ENCODE measurements around the gene SIK1.

The SIK1 gene

DNA sequence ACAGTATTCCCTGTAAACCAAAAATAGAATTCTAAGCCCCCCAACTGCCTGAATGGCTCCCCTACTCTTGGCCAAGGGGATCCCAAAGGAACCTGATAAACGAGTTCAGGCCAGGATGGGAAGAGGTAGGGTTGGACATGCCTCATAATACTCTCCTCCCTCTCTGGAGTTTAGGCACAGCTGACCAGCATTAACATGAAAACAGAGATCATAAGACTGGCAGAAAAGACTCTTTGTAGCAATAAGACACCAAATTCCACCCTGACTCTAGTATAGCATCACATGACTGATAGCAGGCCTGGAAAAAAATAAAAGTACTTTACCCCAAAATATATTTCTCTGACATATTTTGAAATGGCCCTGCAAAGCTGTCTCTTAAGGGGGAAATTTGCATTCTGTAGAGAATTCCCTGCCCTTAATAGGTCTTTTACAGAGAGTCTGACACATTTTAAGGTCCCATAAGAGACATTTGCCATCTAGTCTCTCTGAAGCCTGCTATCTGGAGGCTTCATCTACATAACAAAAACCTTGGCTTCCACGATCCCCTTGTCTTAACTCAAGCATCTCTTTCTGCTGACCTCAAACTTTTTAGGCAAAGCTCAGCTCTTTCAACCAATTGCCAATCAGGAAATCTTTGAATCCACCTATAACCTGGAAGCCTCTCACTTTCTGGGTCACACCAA, 55.9 kb downstream of the SIK1 start:
- no peak overlapping the region for H3K27ac ChIP-seq

DNA sequence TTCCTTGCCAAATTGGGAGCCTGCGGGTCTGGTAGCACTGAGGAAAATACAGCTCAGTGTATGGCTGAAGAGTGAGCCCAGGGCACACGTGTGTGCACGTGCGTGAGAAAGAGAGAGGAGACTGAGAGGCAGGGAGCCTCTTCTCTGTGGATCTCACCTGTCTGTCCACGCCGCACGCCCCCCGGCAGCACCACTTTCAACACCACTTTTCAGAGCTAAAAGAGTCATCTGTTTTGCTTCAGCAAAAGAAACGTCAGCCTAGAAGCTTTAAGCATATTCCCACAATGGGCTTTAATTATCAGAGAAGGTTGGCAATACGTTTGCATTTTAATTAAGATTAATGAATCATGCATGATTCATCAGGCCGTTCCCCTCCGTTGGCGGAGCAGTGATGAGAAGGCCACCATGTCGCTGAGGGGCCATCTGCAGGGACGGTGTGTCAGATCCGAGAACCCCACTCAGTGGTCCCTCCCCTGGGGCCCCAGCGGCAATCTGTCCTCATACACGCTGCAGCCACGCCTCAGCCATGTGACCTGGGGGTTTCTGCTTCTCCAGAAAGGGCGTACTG, 56.8 kb downstream of the SIK1 start:
- Histone ChIP-seq H3K4me3 (ENCODE audit: low read depth, low read length) (no peak overlapping the region), H3K36me3 (no peaks in the 10 kb centered on the region), H3K9me3 (ENCODE audit: severe bottlenecking) (no peaks in the 10 kb centered on the region), H3K27ac (no peak overlapping the region), H3K27me3 (ENCODE audit: insufficient read depth, low read depth, severe bottlenecking) (no peaks in the 10 kb centered on the region)
- TF ChIP-seq, protein P1, sequence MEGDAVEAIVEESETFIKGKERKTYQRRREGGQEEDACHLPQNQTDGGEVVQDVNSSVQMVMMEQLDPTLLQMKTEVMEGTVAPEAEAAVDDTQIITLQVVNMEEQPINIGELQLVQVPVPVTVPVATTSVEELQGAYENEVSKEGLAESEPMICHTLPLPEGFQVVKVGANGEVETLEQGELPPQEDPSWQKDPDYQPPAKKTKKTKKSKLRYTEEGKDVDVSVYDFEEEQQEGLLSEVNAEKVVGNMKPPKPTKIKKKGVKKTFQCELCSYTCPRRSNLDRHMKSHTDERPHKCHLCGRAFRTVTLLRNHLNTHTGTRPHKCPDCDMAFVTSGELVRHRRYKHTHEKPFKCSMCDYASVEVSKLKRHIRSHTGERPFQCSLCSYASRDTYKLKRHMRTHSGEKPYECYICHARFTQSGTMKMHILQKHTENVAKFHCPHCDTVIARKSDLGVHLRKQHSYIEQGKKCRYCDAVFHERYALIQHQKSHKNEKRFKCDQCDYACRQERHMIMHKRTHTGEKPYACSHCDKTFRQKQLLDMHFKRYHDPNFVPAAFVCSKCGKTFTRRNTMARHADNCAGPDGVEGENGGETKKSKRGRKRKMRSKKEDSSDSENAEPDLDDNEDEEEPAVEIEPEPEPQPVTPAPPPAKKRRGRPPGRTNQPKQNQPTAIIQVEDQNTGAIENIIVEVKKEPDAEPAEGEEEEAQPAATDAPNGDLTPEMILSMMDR (IDR thresholded peaks at IDR 0.05; ENCODE audit: low read depth, low read length) = no peak
- DNase-seq = no peak

More for the DNA sequence above, 55.9 kb downstream of the SIK1 start:
- Histone ChIP-seq H3K36me3 (no peaks in the 10 kb centered on the region), H3K27me3 (ENCODE audit: insufficient read depth, low read depth, severe bottlenecking) (no peaks in the 10 kb centered on the region), H3K4me3 (ENCODE audit: low read depth, low read length) (no peak overlapping the region), H3K9me3 (ENCODE audit: severe bottlenecking) (no peaks in the 10 kb centered on the region)
- no peak for DNase-seq
- TF ChIP-seq, protein P1 (IDR thresholded peaks at IDR 0.05; ENCODE audit: low read depth, low read length) = no peak

DNA sequence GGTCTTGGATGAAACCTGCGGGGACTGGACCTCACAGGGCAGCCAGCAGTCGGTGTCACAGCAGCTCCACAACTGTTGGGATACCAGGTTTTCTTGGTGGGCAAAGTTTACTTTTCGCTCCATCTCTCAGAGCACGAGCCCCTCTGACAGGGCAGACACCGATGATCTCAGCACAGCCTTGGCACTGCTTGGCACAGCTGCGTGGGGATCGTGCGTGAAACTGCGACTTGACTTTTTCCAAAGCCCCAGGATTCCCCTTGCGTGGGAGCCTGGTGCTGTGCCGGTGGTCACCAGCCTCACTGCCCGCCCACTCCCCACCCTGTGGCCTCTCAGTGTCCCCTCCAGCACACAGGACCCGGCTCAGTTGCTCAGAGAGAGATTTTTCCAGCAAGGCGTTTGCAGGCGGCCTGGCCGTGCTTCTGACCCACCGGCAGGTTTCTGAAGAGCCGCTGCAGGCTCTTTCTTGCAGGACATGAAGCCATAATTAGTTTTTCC, 57.3 kb downstream of the SIK1 start:
- TF ChIP-seq, protein P1 (IDR thresholded peaks at IDR 0.05; ENCODE audit: low read depth, low read length) = no peak
- H3K27ac ChIP-seq = no peak overlapping the region

DNA sequence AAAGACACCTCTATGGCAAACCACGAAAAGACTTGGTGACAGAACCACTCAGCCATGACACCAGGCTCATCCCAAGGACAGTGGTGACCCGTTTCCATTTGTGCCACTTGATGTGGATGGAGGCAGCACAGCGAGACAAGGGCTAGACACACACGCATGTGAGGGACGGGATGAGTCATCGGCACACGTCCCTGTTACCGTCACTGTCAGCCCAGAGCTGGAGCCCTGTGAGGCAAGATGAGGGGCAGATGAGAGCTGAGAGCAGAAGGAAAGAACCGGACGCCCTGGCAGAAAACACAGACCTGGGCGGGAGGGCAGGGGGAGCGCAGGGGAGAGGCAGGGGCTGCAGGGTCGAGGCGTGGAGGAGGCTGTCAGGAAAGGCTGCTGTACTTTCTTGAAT, 57.8 kb downstream of the SIK1 start:
- no peaks in the 10 kb centered on the region for H3K9me3 ChIP-seq (ENCODE audit: severe bottlenecking)
- H3K36me3 ChIP-seq = no peaks in the 10 kb centered on the region
- no peaks in the 10 kb centered on the region for H3K27me3 ChIP-seq (ENCODE audit: insufficient read depth, low read depth, severe bottlenecking)
- H3K4me3 ChIP-seq (ENCODE audit: low read depth, low read length) = no peak overlapping the region
- TF ChIP-seq, protein P1 (IDR thresholded peaks at IDR 0.05; ENCODE audit: low read depth, low read length) = no peak
- H3K27ac ChIP-seq = no peak overlapping the region
- no peak for DNase-seq

More for the DNA sequence above, 57.3 kb downstream of the SIK1 start:
- Histone ChIP-seq H3K9me3 (ENCODE audit: severe bottlenecking) (no peaks in the 10 kb centered on the region), H3K36me3 (no peaks in the 10 kb centered on the region), H3K4me3 (ENCODE audit: low read depth, low read length) (no peak overlapping the region), H3K27me3 (ENCODE audit: insufficient read depth, low read depth, severe bottlenecking) (no peaks in the 10 kb centered on the region)
- DNase-seq = no peak

DNA sequence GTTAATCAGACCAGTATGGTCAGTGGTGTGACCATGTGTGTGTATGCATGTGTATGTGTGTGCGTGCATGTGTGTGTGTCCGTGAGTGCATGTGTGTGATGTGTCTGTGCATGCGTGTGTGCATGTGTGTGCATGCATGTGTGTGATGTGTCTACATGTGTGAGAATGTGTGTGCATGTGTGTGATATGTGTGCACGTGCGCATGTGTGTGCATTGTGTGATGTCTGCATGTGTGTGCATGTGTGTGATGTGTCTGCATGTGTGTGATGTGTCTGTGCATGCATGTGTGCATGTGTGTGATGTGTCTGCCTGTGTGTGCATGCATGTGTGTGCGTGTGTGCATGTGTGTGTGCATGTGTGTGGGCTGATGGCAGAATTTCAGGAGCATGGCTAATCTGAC, 58.2 kb downstream of the SIK1 start:
- no peak for DNase-seq
- H3K4me3 ChIP-seq (ENCODE audit: low read depth, low read length) = no peak overlapping the region
- TF ChIP-seq, protein P1 (IDR thresholded peaks at IDR 0.05; ENCODE audit: low read depth, low read length) = no peak
- H3K9me3 ChIP-seq (ENCODE audit: severe bottlenecking) = no peaks in the 10 kb centered on the region
- no peak overlapping the region for H3K27ac ChIP-seq
- no peaks in the 10 kb centered on the region for H3K27me3 ChIP-seq (ENCODE audit: insufficient read depth, low read depth, severe bottlenecking)
- H3K36me3 ChIP-seq = no peaks in the 10 kb centered on the region

Measured in WERI-Rb-1 (cell line).